ENCODE data around the gene PHAF1.
A peak's percentile ranks its signal among the peaks of the same experiment; 100 is the strongest.

The PHAF1 gene

DNA sequence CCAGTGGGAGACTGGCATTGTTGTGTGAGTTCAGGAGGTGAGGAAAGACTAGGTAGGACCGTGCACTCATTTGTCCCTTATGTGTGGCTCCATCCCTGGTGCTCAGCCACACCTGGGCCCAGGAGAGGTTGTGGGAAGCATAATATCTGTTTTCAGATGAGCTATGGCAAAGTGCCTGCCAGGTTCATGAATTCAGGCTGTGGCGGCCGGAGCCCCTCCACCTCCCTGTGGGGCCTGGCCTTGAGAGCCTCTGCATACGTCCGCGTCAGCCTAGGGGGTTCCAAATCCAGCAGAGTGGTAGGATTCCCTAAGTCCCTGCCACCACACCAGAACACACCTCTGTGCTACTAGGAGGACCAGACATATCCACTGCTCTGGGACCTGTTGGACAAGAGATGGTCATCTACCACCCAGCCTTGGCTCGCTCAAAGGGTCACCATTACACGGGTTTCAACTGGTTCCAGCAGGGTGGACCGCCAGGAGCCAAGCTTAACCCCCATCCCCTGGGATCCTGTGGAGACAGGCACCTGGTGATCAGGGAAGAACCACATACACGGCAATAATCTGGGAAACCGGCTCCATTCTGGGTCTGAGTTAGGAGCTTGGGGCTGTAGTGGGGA, 39.0 kb downstream of the PHAF1 start:
- DNase-seq: no peak

DNA sequence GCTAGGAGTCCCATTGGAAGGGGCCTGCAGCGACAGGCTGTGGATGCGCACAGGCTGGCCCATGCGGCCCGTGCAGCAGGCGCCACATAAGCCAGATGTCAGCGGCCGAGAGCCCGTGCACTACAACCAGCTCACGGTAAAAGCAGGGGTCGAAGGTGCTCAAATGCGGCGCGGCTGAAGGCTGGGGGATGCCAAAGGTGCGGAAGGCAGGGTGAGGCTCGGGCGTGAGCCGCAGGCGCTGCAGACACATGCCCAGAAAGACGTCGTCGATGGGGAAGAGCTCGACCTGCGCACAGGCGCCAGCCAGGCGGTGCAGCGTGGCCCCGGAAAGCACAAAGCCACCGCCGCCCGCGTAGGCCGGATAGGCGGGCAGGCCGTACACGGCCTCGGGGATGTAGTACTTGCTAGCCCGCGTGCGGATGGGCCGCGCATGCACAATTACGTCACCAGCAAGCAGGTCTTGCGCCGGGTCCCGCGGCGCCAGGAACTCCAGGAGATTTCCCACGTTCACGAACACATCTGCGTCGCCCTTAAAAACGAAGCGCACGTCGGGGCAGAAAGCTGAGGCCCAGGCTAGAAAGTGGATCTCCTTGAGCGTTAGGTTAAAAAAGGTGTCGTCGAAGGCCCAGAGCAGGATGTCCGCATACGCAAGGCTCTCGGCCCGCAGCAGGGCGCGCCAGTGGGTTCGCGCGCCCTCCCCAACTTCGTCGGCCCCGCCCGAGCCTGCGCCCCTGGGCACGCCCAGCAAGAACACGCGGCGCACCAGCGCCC, 39.7 kb downstream of the PHAF1 start:
- no peak for DNase-seq

DNA sequence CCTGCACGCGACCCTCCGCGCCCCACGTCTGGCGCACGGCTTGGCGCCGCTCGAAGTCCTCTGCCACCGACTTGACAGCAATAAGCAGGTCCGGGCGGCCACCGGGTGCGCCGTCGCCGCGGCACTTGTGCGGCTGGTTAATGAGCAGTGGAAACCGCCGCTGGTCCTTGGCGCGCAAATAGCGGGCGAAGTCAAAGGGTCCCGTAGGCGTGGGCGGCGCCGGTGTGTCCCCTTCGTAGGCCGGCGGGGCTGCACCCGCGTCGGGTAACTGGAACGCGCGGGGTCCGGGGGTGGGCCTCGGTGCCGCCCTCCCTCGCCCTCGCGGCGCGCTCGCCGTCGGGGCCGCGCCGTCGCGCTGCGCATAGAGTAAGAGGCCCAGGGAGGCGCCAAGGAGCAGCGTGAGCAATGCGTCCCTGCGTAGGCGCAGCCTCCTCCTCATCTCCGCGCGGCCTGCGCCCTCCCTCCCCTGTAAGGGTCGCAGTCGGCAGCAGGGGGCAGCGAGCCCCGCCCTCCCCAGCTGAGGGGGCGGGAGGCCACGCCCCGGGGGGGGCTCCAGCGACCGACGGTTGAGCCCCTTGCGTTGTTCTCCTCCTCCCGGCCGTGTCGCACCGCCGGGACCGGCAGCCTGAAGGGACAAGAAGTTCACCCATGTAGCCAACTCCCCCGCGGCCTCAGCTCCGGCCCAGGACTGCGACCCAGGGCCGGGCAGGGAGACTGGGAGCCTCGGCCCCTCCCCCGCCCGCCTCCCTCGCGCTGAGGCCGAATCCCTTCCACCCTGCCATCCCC, 40.5 kb downstream of the PHAF1 start:
- no peak for DNase-seq

- no peak for DNase-seq
These were observed 41.2 kb downstream of the PHAF1 start, which contains the start of gene B3GNT9 for GRCh38 chr16:67150833-67151396. Gene B3GNT9, minus strand, starts transcription at chr16:67150998. Its CDS starts 513 bp downstream, at chr16:67150485.

DNA sequence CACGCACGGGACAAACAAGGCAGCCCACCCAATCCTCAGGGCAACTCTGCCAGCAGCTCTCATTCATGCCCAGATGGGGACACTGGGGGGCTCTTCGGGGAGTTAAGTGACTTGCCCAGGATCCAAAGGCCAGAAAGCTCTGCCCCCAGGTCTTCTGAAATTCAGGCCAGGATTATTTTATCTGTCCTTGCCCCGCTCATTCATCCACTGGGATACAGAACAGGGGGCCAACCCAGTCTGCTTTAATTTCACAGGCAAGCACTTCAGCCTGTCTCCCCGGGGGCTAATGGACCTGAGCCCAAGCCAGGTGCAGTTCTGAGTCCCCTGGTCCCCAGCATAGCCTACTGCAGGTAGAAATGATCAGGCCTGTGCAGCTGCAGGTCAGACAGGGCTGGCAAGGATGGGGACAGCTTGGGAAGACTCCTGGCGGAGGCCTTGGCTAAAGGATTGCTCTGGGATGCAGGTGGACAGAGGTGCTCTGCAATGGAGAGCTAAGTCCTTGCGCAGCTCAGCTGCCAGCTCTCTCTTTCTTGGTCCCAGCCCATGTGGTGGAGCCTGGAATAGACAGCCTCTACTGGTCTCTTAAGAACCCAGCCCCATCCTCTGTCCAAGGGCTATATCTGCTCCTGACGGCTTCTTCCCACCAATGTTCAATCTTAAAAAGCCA, 41.8 kb downstream of the PHAF1 start:
- no peak for DNase-seq

- no peak for DNase-seq
These were observed 45.0 kb downstream of the PHAF1 start for GRCh38 chr16:67154578-67155294.

- DNase-seq: peak; percentile 33
These were observed 45.8 kb downstream of the PHAF1 start for GRCh38 chr16:67155295-67156142.

DNA sequence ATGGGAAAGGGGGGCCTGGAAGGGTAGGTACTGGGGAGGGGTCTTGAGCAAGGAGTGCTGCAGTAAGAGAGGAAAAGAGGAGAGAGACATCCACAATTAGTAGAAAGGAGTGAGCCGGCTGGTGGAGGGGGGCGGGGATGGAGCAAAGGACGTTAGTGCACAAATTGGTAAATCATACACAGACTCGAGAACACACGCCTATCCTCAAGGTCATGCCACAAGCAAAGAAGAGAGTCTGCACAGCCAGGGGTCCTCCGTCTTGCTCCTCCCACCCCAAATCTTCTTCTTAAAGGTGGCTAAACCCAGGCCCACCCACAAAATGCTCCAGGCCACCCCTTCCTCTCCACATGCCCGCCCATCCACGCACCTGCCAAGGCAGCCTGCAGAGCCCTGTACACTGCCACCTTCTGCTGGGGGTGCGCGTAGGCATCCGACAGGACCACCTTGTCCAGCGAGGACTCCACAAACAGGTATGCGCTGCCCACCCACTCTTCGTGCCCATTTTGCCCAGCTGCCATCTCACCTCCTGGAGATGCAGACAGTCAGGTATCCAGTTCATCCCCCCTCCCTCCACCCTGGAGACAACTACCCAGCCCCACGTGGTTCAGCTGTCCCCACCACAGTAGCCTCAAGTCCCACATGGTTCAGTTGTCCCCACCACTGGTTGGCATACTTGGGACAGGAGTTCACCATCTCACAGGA, 46.6 kb downstream of the PHAF1 start:
- no peak for DNase-seq

DNA sequence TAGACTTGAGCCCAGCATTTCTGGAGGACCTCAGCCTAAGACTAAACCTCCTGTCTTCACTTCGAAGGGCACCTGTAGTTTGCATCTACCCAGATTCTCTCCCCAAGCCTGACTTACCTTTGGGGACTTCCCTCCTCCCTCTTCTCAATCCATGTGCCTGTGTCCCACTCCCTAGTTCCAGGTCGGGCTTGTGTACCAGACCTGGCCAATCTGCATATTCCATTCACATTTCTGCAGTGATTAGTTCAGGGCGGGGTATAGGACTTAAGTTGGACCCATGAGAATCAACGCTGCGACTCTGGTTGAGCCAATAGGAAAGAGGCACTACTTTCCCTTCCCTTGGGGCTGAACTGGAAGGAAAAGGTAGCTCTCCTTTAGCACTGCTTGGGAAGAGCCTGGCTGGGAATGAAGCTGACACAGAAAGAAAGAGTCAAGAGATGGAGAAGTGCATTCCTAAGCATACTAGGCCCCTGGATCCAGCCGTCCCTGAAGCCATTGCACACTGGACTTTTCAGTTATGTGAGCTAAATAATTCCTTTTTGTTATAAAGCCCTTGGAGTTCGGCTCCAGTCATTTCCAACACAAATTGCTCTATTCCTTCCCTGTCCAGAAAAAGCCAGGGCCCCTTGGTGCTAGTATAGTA, 47.5 kb downstream of the PHAF1 start:
- DNase-seq: no peak

GRCh38 chr16:67157892-67158635, 48.3 kb downstream of the PHAF1 start:
- no peak for DNase-seq

GRCh38 chr16:67158637-67159600, 49.2 kb downstream of the PHAF1 start:
- no peak for DNase-seq

GRCh38 chr16:67161595-67162058, 51.9 kb downstream of the PHAF1 start:
- no peak for DNase-seq

GRCh38 chr16:67162506-67163163, 52.9 kb downstream of the PHAF1 start:
- no peak for DNase-seq

- peak; percentile 66 for DNase-seq
These were observed 53.6 kb downstream of the PHAF1 start for GRCh38 chr16:67163164-67163998.

GRCh38 chr16:67163999-67164558, 54.3 kb downstream of the PHAF1 start:
- no peak for DNase-seq

- no peak for DNase-seq
These were observed 54.9 kb downstream of the PHAF1 start, which contains the start of gene HSF4 for GRCh38 chr16:67164599-67165061. Gene HSF4, plus strand, starts transcription at chr16:67164745. Its CDS starts 67 bp downstream, at chr16:67164812.
